Left lobe of liver (tissue), 2 donors: ENCODE measurements around the gene LGALS4. TPM values are rescaled to one million over a fixed set of nuclear protein-coding genes. Genes with fewer than 3 reads are reported as not detected.
"Not testable (repeated sequence)": the region's sequence is repeated elsewhere in the genome, so short reads cannot be mapped to it uniquely, and the experiment has no call there.

Experiments
- ATAC-seq: fragments of 200-7000 bp; cut with Tn5 transposase; one replicate; pipeline ENCODE4 v1.9.1; 2020; ENCODE audit warnings: mild to moderate bottlenecking, moderate library complexity
- DNase-seq: peaks from one replicate; pipeline ENCODE4 v3.0.0-alpha.2; 2020; ENCODE audit warnings: low spot score
- total RNA-seq: library from RNA; stranded (reverse); gene quantifications from one replicate; pipeline ENCODE4 v1.2.1, GENCODE V29; 2021
- donor health status: DM: no; HTN: no; CAD: no; lungs with moderate emphysema.
- donor health status: DM: no; HTN: yes; CAD: no.

LGALS4 gene
- total RNA-seq, 1 donor from 2014 or later, result 102 TPM

DNA sequence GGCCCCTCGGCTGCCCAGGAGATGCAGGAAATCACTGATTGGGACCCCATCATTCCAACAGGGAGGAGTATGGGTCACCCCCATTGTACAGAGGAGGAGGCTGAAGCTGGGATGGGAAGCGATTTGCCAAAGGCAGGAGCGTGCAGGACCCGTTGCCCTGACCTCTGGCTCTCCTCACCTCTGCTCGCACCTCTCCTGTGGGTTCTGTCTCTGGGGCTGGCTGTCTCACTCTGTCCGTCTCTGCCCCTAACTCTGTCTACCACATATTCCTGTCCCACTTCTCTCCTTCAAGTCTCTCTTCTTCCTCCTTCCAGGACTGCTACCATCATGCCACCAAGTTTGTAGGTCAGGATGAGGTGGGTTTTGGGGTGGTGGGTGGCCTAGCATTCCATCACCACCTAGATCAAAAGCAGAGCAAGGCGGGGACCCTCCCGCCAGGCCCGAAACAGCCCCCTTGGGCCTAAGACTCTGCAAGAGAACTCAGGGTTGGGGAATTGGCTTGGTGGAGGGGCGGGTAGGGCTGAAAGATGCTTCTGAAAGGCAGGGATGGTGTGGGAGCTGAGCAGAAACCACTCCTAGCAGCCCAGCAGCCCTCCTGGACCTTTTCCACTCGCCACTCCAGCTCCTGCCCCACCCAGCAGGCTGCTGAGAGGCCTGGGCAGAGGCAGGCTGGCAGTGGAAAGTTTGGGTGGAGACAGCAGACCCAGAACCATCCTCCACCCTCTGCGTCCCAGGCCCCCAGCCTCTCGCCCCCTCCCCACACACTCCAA lies 38.4 kb downstream of the LGALS4 start:
- no peak for DNase-seq
- no peak for ATAC-seq

DNA sequence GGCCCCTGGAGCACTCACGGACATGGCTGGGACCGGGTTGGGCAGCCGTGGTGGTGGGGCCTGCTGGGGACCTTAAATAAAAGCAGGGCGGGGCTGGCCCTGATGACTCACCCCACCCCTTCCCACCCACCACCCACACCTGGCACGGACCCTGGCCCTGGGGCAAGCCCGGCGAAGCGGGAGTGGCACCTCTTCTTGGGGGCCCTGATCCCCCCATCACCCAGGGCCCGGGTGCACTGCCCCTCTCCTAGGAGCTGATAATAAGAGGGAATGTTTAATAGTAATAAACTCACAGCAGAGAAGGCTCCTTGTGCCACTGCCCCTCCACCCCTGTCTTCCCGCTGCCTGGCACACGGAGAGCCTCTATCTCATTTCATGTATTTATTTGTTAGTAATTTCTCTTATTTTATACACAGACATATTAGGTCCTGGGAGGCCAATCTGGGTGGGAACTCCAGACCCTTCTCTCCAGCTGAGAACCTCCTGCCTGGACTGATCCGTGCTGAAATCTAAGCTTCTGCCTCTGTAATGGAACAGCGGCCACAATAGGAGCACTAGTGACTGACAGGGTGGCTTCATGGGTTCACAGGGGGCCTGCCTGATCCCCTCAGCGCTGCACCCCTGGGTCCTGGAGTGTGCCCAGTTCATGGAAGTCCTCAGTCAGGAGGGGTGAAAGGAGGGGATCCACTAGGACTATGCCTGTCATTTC lies 39.1 kb downstream of the LGALS4 start, which contains the start of gene LGALS7:
TSS of gene LGALS7 (minus strand) at position 49 of the 709 bp plus-strand sequence. CDS start at position 24, 25 bp downstream.
- DNase-seq, result no peak
- no peak for ATAC-seq

DNA sequence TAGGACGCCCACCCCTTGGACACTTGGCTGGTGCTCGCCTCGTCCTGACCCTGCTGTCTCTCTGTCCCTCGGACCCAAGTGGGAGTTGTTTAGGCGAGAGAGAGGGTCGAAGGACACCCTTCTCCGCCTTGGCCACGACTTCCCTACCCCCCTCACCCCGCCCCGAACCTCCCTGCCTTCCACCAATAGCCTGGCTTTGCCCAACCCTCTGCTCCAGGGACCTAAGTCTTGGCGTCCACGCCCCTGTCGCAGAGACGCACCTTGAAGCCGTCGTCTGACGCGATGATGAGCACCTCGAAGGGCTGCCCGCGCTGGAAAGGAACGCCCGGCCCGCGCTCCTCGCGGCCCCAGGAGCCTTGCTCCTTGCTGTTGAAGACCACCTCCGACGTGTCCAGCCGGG lies 41.2 kb downstream of the LGALS4 start:
- not testable (repeated sequence) for DNase-seq, ATAC-seq

DNA sequence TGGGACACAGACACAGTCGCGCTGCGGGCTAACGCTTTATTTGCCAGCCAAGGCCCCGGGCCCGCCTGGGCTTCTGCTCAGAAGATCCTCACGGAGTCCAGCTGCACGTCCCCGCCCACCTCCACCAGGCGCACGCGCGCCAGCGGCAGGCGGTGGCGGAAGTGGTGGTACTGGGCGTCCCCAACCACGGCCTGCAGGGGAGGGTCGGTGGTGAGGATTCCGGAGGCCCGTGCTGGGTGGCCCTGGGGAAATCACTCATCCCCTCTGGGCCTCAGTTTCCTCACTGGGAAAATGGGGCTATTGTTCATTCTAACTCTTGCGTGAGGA lies 41.8 kb downstream of the LGALS4 start:
- DNase-seq, result not testable (repeated sequence)
- ATAC-seq, result peak; percentile 85

DNA sequence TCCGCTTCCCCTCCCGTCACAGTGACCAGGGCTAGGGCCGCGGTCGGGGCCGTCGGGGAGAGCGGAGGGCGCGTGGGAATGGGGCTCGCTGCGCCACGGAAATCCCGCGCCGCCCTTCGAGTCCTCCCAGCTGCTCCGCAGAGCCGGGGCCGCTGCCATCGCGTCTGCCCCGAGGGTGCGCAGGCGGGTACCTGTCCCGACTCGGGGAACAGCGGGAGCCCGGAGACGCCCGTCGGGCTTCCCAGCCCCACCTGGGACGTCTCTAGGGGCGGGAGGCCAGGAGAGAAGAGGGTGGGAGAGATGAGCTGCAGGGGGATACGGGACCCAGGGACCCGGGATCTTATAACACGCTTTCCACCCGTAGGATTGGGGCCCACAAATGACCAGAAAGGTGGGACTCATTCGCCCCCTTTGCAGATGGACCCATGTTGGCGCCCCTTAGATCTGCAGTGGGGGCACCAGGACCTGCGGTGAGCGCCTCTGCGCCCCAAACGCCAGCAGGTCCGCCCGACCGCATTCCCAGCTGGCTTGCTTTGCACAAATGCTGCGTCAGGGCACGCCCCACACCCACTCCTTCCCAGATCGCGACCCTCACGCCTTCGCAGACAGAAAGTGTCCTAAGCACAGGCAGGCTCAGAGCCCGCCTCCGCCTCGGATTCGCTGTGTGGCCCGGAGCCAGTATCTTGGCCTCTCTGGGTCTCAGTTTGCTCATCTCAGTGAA lies 42.4 kb downstream of the LGALS4 start:
- ATAC-seq, result peak; percentile 8
- DNase-seq, result not testable (repeated sequence)

DNA sequence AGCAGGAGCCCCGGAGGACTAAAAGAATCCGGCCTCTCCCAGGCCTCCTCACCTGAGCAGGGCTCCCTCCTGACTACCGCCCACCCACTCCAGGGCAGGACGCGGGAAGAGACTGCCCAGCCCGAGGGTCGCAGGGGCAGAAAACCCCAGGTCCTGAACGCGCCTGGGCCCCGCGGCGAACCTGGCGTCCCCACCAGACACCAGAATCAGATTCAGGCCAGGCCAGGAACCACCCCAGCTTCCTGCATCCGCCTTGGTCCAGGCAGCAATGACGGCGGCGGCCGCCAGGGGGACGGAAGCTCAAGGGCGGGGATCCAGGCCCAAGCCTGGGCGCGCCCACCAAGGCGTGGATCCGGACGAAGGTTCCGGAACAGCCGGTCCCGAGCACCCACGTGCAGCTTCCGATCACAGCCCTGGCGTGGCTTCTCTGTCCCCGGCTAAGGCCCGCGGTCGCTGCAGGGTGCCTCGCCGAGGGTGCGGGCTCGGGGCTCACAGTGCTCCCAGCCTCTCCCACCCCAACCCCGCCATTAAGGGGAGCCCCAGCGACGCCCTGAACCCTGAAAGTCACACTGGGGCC lies 43.0 kb downstream of the LGALS4 start:
- DNase-seq, result peak; percentile 76
- ATAC-seq, result peak; percentile 81

DNA sequence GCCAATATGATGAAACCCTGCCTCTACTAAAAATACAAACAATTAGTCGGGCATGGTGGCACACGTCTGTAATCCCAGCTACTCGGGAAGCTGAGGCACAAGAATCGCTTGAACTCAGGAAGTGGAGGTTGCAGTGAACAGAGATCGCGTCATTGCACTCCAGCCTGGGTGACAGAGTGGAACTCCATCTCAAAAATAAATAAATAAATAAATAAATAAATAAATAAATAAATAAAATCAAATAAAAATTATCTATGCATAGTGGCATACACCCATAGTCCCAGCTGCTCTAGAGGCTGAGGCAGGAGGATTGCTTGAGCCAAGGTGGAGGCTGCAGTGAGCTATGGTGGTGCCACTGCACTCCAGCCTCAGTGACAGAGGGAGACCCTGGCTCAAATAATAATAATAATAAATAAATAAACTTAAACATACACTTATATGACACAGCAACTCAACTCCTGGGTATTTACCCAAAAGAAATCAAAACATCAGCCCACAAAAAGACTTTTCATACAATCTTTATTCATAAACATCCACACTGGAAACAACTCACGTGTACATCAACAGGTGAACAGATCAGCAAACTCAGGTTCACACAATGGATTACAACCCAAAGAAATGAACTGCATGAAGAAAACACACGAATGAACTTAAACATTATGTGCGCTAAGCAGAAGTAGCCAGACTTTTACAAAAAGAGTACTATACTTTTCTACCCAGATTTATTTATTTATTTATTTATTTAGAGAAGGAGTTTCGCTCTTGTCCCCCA lies 46.3 kb downstream of the LGALS4 start:
- ATAC-seq (no peak), DNase-seq (no peak)

DNA sequence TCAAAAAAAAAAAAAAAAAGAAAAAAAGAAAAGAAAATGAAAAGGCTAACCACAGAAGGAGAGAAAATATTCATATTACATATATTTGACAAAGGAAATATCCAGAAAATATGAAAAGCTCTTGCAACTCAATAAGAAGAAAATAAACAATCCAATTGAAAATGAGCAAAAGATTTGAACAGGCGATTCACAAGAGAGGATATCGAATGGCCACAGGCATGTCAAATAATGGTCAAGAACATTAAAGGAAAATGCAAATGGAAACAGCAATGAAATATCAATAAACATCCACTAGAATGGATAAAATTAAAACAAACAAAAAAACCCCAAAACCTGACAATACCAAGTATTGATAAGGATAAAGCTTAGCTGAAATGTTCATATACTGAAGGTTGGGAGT lies 47.5 kb downstream of the LGALS4 start:
- ATAC-seq, result no peak

DNA sequence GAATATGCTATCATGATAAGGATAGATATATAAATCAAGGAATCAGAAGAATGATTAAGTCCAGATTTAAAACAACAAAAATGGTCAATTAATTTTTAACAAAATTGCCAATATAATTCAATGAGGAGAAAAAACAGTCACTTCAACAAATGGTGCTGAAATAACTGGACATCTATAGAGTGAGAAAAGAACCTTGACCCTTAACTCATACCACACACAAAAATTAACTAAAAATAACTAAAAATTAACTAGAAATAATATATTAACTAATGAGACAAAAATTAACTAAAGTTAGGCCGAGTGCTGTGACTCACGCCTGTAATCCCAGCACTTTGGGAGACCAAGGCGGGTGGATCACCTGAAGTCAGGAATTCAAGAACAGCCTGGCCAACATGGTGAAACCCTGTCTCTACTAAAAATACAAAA lies 48.9 kb downstream of the LGALS4 start:
- peak; percentile 59 for DNase-seq
- peak; percentile 61 for ATAC-seq

More for the DNA sequence above, 47.5 kb downstream of the LGALS4 start:
- DNase-seq, result no peak

DNA sequence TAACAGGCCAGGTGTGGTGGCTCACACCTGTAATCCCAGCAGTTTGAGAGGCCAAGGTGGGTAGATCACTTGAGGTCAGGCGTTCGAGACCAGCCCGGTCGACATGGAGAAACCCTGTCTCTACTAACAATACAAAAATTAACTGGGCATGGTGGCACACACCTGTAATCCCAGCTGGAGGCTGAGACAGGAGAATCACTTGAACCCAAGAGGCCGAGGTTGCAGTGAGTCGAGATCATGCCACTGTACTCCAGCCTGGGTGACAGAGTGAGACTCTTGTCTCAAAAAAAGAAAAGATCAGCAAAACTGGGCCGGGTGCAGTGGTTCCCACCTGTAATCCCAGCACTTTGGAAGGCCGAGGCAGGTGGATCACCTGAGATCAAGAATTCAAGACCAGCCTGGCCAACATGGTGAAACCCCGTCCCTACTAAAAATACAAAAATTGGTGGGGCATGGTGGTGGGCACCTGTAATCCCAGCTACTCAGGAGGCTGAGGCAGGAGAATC lies 50.8 kb downstream of the LGALS4 start:
- not testable (repeated sequence) for ATAC-seq, DNase-seq

DNA sequence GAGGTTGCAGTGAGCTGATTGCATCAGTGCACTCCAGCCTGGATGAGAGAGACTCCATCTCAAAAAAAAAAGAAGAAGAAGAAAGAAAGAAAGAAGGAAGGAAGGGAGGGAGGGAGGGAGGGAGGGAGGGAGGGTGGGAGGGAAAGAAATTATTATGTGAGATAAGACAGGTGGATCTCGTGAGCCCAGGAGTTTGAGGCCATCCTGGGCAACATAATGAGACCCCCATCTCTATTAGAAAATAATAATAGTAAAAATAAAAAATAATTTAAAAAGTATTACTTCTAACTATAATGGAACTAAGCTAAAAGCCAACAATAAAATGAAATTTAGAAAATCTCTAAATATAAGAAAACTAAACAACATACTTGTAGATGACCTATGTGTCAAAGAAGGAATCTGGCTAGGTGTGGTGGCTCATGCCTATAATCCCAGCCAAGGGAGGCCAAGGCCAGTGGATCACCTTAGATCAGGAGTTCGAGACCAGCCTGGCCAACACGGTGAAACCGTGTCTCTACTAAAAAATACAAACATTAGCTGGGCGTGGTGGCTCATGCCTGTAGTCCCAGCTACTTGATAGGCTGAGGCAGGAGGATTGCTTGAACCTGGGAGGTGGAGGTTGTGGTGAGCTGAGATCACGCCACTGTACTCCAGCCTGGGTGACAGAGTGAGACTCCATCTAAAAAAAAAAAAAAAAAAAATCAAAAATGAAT lies 51.8 kb downstream of the LGALS4 start:
- DNase-seq, ATAC-seq: not testable (repeated sequence)

DNA sequence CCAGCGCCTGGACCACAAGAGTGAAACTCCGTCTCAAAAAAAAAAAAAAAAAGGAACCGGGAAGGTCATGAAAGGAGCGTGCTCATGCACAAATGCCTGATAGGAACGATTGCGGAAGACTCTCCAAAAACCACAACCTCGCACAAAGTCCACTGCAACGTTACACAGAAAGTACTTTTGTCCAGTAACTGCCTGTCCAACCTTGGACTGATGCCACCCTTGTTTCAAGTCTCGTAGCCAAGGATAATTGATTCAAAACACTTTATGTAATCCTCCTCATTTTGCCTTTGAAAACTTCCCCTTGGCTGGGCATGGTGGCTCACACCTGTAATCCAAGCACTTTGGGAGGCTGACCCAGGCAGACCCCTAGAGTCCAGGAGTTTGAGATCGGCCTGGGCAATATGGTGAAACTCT lies 53.1 kb downstream of the LGALS4 start:
- ATAC-seq, result peak; percentile 62
- DNase-seq, result peak; percentile 92

DNA sequence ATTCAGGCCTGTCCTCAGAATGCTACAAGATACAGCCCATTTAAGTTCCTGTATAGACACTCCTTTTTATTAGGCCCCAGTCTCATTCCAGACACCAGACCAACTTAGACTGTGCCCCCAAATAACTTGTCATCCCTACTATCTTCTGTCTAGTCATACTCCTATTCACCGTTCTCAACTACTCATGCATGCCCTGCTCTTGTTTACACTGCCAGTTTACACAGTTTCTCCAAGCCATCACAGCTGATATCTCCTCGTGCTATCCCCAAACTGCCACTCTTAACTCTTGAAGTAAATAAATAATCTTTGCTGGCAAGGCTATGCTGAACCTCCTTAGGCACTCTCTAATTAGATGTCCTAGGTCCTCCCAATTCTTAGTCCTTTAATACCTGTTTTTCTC lies 58.5 kb downstream of the LGALS4 start:
- ATAC-seq, DNase-seq: not testable (repeated sequence)

DNA sequence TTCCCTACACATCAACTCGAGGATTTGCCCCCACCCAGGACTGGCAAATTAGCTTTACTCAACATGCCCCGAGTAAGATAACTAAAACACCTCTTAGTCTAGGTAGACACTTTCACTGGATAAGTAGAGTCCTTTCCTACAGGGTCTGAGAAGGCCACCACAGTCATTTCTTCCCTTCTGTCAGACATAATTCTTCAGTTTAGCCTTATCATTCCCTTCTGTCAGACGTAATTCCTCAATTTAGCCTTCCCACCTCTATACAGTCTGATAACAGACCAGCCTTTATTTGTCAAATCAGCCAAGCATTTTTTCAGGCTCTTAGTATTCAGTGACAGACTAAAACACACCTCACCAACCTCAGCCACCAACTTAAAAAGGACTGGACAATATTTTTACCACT lies 59.0 kb downstream of the LGALS4 start:
- not testable (repeated sequence) for DNase-seq, ATAC-seq

Other genes with a start within 250 kb of the LGALS4 start
- gene MAP4K1, start 195.0 kb downstream of the LGALS4 start, total RNA-seq, result 3.5 TPM
- gene EIF3K, start 193.8 kb downstream of the LGALS4 start, total RNA-seq, result 106 TPM
- 156 TPM for gene ACTN4, start 165.3 kb downstream of the LGALS4 start, total RNA-seq
- 30.9 TPM for gene CAPN12, start 68.5 kb downstream of the LGALS4 start, total RNA-seq
- gene LGALS7, start 39.4 kb downstream of the LGALS4 start, total RNA-seq, result not detected
- not detected for gene LGALS7B, start 23.7 kb downstream of the LGALS4 start, total RNA-seq
- 439 TPM for gene ECH1, start 18.8 kb upstream of the LGALS4 start, total RNA-seq
- 93.1 TPM for gene HNRNPL, start 37.0 kb upstream of the LGALS4 start, total RNA-seq
- 5.6 TPM for gene RINL, start 65.3 kb upstream of the LGALS4 start, total RNA-seq
- 31.2 TPM for gene SIRT2, start 86.7 kb upstream of the LGALS4 start, total RNA-seq
- gene NFKBIB, start 87.0 kb upstream of the LGALS4 start, total RNA-seq, result 19.0 TPM
- 0.18 TPM for gene CCER2, start 99.2 kb upstream of the LGALS4 start, total RNA-seq
- 12.8 TPM for gene SARS2, start 117.8 kb upstream of the LGALS4 start, total RNA-seq
- 24.2 TPM for gene MRPS12, start 118.0 kb upstream of the LGALS4 start, total RNA-seq
- 64.3 TPM for gene FBXO17, start 162.8 kb upstream of the LGALS4 start, total RNA-seq
- 15.9 TPM for gene FBXO27, start 219.6 kb upstream of the LGALS4 start, total RNA-seq